Neural cell (in vitro differentiated cells): ENCODE measurements around the gene KCNAB2.

ENCODE experiments used
- CTCF ChIP-seq: fragments of 450-650 bp; IDR thresholded peaks from 2 replicates; pipeline ENCODE4 v1.5.1; 2014; ENCODE audit warnings: antibody characterized with exemption, mild to moderate bottlenecking, moderate library complexity; ENCODE audit not compliant: poor library complexity, severe bottlenecking
- EP300 ChIP-seq: fragments of 450-650 bp; conservative IDR thresholded peaks from 2 replicates; pipeline ENCODE4 v1.6.1; 2014; ENCODE audit warnings: antibody characterized with exemption, mild to moderate bottlenecking, moderate library complexity; ENCODE audit not compliant: poor library complexity, severe bottlenecking
- EZH2 ChIP-seq: fragments of 200-600, 300-800 bp; shearing (Covaris generic), sonication (generic); IDR thresholded peaks from 2 replicates; pipeline ENCODE4 v1.6.1; 2014; ENCODE audit warnings: antibody characterized with exemption, low read length, borderline replicate concordance, mild to moderate bottlenecking; ENCODE audit not compliant: insufficient read depth, poor library complexity, severe bottlenecking
- POLR2AphosphoS5 ChIP-seq: IDR thresholded peaks from 2 replicates; pipeline ENCODE4 v1.6.1; 2012
- RAD21 ChIP-seq: fragments of 450-650 bp; conservative IDR thresholded peaks from 2 replicates; pipeline ENCODE4 v1.6.1; 2014; ENCODE audit warnings: antibody characterized with exemption, mild to moderate bottlenecking, moderate library complexity
- REST ChIP-seq: IDR thresholded peaks from 2 replicates; pipeline ENCODE4 v1.6.1; 2012; ENCODE audit warnings: borderline replicate concordance
- SMC3 ChIP-seq: fragments of 450-650 bp; conservative IDR thresholded peaks from 2 replicates; pipeline ENCODE4 v1.6.1; 2014; ENCODE audit warnings: antibody characterized with exemption, mild to moderate bottlenecking, moderate library complexity; ENCODE audit not compliant: poor library complexity

GRCh38 chr1:6093071-6093470, 47.4 kb downstream of the KCNAB2 start:
- TF ChIP-seq CTCF (no peak), REST (no peak), POLR2AphosphoS5 (no peak), SMC3 (no peak), EZH2 (no peak), EP300 (no peak), RAD21 (no peak)
